CD4-positive, alpha-beta T cell treated with Interleukin-17A for 4 hours (primary cell): ENCODE measurements around the gene OGDH.
"Not testable (repeated sequence)": the region's sequence is repeated elsewhere in the genome, so short reads cannot be mapped to it uniquely, and the experiment has no call there.

Experiments used
- DNase-seq: peaks from one replicate; pipeline ENCODE4 v3.0.0-alpha.2; 2020; ENCODE audit warnings: mixed read lengths

Gene OGDH

GRCh38 chr7:44606341-44607140 lies at the start of gene OGDH:
TSS of gene OGDH (plus strand) at chr7:44606627. CDS start at chr7:44624344, 17,717 bp downstream.
- DNase-seq = peak; percentile 100

- no peak for DNase-seq
Measured at GRCh38 chr7:44557485-44557884, 48.9 kb upstream of the OGDH start.

DNA sequence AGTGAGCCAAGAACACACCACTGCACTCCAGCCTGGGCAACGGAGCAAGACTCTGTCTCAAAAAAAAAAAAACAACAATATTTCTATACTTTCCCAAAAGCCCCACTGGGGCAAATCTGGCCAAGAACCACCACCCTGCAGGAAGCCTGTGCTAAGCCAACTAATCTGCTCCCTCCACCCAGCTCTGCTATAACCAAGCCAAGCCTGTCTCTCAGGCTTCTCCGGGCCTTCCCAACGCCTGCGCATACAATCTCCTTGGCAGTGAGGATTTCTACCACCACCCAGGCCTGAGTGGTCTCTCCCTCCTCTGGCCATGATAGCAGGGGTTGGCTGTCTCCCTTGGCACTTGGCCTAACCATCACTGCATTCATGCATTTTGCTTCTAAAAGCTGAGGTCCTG lies 46.9 kb upstream of the OGDH start:
- DNase-seq = no peak

- DNase-seq = no peak
Measured at GRCh38 chr7:44561481-44561880, 44.9 kb upstream of the OGDH start.

DNA sequence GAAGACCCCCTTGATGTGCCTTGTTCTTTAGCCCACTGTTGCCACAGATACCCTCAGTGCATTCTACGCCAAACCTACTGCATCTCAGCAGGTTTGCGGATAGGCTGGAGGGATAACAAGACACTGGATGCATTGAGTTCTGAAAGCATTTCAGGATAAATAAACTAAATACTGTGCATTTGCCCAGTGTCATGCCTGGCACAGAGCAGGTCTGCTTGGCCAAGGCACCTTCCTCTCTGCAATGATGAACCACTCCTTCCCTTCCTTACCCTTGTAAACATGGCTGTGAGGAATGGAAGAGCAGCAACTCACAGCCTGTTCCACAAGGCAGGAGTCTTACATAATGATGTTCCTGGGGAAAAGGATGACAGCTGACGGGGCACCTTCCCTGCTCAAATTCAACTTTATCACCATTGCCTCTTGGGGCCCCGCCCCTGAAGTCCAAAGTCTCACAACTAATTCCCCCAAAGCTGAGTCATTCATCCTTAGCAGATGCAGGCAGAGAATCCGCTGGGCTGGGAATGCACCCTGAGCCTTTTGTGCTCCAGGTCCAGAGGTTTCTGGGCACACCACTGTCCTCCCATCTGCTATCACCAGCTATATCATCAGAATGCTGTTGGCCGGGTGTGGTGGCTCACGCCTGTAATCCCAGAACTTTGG lies 44.3 kb upstream of the OGDH start:
- DNase-seq = no peak

- DNase-seq = not testable (repeated sequence)
Measured at GRCh38 chr7:44562622-44562962, 43.8 kb upstream of the OGDH start.

- DNase-seq = no peak
Measured at GRCh38 chr7:44563171-44563679, 43.2 kb upstream of the OGDH start.

DNA sequence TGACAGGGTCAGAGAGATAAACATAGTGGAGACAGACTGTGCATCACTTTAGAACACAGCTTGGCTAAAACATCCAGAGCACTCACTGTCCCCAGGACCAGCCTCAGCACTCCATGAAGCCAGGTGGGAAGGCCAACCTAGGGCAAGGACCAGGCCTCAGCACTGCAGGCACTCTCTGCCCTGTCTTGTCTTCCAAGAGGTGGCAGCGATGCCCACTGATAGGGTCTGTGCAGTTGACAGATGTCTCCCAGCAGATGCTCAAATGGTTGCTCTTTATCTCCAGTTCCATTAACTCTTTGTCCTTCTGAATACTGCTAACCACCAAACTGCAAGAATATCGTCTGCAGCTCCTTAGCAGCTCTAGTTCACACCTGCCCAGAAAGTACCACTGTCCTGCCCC lies 41.8 kb upstream of the OGDH start:
- no peak for DNase-seq

DNA sequence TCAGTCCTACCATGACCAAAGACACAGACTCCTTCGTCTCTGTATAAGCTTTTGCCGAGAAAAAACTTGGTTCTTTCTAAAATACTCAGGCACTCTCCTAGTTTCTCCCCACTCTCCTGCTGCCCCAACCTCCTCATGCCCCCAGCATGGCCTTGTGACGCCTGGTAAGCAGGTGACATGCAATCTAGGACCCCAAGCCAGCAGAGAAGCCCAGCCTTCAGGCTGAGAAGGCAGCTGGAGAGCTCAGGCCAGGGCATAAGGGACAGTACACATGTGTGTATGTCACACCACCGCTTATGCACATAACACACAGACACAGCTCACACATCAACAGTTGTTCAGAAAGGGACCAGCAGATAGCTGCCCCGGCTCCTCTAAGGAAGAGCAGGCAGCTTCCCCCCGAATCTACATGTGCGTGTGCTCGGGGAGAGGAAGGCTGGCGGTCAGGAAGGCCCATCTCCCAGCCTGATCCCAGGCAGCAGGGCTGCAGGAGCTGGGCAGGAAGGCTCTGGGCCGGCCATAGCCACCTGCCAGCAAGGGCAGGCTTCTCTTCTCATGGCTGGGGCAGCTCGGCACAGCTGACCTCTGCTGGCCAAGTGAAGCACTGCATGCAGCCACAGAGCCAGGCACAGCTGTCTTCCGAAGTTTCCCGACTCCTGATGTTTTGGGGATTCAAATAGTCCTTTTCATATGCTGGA lies 41.2 kb upstream of the OGDH start:
- DNase-seq = peak; percentile 70

DNA sequence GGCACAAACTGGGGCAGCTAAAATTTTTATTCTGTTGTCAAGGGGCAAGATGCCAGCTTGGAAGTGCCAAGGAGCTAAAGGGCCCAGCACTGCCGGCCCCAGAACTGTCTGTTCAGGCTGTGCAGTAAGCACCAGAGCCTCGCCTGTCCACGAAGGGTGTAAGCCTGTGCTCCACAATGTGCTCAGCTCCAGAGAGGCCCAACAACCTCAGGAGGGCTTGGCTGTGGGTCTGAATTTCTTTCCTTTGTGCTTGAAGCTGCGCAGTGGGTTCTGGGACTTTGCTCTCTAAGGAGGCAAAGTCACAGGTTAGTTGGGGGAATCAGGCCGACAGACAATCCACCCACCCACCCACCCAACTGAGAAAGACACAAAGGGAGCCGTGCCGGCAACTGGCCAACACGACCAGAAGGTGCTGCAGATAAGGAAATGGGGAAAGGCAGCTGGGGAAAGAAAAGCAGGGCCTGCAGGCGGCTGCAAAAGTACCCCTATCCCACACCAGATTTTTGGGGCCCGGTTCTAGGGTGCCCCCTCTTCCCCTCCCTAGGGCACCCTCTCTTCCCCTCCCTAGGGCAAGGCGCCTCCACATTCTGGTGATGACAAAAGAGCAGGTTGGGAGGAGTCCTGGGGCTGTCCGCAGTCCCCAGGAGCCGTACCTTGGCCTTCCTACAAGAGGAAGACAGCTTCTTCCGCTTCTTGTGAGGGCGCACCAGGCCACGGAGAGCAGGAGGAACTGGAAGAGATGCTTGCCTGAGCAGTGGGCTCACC lies 40.5 kb upstream of the OGDH start:
- no peak for DNase-seq

DNA sequence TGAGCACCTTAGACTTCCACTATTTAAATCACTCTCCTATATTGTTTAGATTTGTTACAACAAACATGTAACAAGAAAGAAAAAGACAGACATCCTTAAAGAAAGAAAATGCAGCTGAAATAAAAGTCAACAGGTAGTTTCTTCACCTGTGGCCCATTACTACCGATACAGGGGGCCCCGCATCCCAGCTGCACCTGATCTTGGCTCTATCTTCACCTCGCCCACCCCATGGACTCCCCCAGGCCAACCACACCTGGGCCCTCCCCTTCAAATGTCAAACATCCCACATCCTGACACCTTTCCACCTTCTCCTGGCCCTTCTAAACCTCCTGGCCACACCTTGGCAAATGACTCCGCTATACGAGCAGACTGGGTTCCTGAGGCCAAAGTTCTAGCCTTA lies 39.7 kb upstream of the OGDH start:
- DNase-seq = no peak

- no peak for DNase-seq
Measured at GRCh38 chr7:44567884-44568283, 38.5 kb upstream of the OGDH start.

- DNase-seq = no peak
Measured at GRCh38 chr7:44568771-44569560, 37.5 kb upstream of the OGDH start.

DNA sequence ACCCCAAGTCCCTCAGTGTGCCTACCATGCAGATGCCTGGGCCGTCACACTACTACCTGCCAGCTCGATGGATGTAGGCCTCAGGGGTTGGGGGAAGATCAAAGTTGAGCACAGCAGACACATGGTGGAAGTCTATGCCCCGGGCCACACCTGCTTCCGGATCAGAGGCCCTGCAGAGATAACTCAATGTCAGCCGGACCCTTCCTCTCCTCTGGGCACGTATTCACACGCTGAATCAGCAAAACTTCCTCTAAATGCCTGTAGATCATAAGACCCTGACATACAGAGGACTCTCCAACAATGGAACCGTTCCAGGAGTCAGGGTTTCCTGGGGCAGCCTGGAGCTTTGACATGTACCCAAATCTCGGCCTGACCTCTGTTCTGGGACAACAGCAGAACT lies 36.5 kb upstream of the OGDH start:
- DNase-seq = no peak

DNA sequence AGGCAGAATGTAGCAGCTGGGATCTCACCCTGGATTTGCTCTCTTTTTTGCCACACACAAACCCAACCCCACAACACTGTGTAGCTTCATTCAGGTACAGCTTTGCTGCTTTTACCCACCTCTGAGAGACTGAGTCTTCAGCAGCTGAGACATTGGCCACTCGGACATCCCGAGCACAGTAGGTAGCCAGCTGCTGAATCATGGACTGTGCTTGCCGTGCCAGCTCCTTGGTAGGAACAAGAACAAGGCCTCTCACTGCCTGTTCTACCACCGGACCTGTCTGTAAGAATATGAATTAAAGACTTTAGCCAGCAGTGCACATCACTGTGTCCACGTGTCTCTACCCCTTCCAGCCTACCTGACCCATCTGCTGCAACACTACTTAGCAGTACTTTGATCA lies 33.7 kb upstream of the OGDH start:
- no peak for DNase-seq

DNA sequence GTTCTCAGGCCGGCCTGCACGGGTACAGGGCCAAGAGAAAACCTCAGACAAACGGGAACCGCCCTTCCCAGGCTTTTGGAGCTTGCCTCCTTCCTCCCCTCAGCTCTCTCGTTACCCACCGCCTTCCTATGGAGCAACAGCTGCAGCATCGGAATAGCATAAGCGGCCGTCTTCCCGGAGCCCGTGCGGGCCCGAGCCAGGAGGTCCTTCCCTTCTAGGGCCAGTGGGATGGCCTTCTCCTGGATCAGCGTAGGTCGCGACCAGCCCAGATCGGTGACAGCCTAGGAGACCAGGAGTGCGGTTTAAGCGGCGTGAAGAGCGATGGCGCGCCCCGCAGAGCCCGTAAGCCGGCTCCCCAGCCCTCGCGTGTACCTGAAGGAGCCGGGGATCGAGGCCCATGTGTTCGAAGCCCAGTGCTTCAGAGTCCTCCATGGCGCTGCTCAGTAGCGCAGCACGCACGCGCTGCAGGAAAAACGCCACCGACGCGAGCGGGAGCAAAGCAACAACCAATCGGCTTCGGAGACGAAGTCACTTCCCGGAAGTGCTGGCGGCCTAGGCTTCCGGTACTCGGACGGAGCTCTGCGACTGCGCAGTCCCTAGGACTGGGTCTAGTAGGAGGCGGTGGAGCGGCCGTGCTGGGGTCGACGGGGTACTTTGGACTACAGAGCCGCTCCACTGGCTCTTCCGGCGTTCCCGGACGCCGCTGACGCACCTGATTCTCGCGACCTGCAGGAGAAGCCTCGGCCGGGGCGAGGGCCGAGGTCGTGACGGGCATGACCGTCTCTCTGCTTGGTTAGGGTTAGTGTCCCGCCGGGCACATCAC lies 32.8 kb upstream of the OGDH start, which contains the start of gene DDX56:
DDX56 (minus strand) TSS at position 445 of the 823 bp plus-strand sequence; CDS start at position 432, 13 bp downstream.
- peak; percentile 94 for DNase-seq

- no peak for DNase-seq
Measured at GRCh38 chr7:44574287-44574872, 32.0 kb upstream of the OGDH start.

- DNase-seq = no peak
Measured at GRCh38 chr7:44575054-44575453, 31.4 kb upstream of the OGDH start.

DNA sequence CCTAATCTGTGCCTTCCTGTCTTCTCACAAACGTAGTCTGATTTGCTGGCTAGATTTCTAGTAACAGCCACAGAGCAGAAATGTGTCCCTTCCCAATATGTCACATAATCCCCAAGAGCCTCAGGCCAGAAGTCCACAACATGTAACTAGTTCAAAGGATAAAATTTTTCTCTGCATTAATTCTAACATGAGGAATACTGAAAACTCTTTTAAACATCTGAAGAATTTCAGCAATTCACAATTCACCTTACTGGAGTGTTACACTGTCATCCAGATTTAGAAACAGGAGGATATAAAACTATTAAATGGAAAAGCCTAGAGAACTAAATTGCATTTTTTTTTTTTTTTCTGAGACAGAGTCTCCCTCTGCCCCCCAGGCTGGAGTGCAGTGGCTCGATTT lies 30.2 kb upstream of the OGDH start:
- DNase-seq = no peak
